Transverse colon (tissue), 4 donors: Measurements from ENCODE around the gene SLC2A9.

Experiments
- EP300 ChIP-seq: sonication (generic); formaldehyde crosslinking; IDR thresholded peaks from one replicate; pipeline ENCODE4 v1.6.1; 2017; ENCODE audit warnings: antibody characterized with exemption, low read depth
- POLR2A ChIP-seq: fragments of 450-650 bp; IDR thresholded peaks from one replicate; pipeline ENCODE4 v1.6.1; 2016; ENCODE audit warnings: antibody characterized with exemption, mild to moderate bottlenecking, moderate library complexity
- POLR2AphosphoS5 ChIP-seq, 3 donors: sonication (generic); formaldehyde crosslinking; IDR thresholded peaks; one replicate each; pipeline ENCODE4 v1.6.1; 2016; ENCODE audit warnings: antibody characterized with exemption in 3 of 3
- TF ChIP-seq, protein P1 (sequence below), 5 experiments: fragments of 200-600 bp in 3 of 5; fragments of 450-650 bp in 2 of 5; sonication (generic) in 3 of 5; IDR thresholded peaks; 1 replicate in 2 of 5; 2 replicates in 3 of 5; pipeline ENCODE4 v1.5.1; 2016 to 2017; ENCODE audit warnings: antibody characterized with exemption in 5 of 5, inconsistent platforms in 3 of 5, mild to moderate bottlenecking in 2 of 5, moderate library complexity in 1 of 5

- TF ChIP-seq, protein P1, sequence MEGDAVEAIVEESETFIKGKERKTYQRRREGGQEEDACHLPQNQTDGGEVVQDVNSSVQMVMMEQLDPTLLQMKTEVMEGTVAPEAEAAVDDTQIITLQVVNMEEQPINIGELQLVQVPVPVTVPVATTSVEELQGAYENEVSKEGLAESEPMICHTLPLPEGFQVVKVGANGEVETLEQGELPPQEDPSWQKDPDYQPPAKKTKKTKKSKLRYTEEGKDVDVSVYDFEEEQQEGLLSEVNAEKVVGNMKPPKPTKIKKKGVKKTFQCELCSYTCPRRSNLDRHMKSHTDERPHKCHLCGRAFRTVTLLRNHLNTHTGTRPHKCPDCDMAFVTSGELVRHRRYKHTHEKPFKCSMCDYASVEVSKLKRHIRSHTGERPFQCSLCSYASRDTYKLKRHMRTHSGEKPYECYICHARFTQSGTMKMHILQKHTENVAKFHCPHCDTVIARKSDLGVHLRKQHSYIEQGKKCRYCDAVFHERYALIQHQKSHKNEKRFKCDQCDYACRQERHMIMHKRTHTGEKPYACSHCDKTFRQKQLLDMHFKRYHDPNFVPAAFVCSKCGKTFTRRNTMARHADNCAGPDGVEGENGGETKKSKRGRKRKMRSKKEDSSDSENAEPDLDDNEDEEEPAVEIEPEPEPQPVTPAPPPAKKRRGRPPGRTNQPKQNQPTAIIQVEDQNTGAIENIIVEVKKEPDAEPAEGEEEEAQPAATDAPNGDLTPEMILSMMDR (IDR thresholded peaks at IDR 0.05): no peak
- TF ChIP-seq POLR2A: no peak
- TF ChIP-seq EP300: no peak
- no peak for TF ChIP-seq POLR2AphosphoS5 (IDR thresholded peaks at IDR 0.05)
These were observed 121.8 kb downstream of the SLC2A9 start for GRCh38 chr4:9899306-9900055.
